Gastrocnemius medialis (tissue), 4 donors: ENCODE data around the gene INPP5A.

Source experiments
- CTCF ChIP-seq, 5 experiments: fragments of 450-650 bp in 3 of 5; fragments of 200-600 bp in 2 of 5; sonication (generic) in 2 of 5; IDR thresholded peaks in 4 of 5; conservative IDR thresholded peaks in 1 of 5; 1 replicate in 4 of 5; 2 replicates in 1 of 5; pipeline ENCODE4 v1.5.1; 2016 to 2019; ENCODE audit warnings: antibody characterized with exemption in 5 of 5, mild to moderate bottlenecking in 3 of 5, moderate library complexity in 3 of 5
- POLR2A ChIP-seq, 2 donors: fragments of 450-650 bp; IDR thresholded peaks; one replicate each; pipeline ENCODE4 v1.6.1; 2017; ENCODE audit warnings: antibody characterized with exemption in 2 of 2, mild to moderate bottlenecking in 2 of 2, moderate library complexity in 2 of 2

GRCh38 chr10:132551808-132552130 lies 14.2 kb downstream of the INPP5A start:
- TF ChIP-seq CTCF (IDR thresholded peaks at IDR 0.05 in 4 of 5, conservative IDR thresholded peaks at IDR 0.05 in 1 of 5) (no peak), POLR2A (IDR thresholded peaks at IDR 0.05) (no peak)
